Tibial artery (tissue), 4 donors: ENCODE data around the gene TIPARP.
A peak's percentile ranks its signal among the peaks of the same experiment; 100 is the strongest.

Experiments
- DNase-seq, 2 donors: peaks; one replicate each; pipeline ENCODE4 v3.0.0-alpha.2; 2019
- H3K27ac ChIP-seq, 2 donors: fragments of 200-600 bp; sonication (generic) in 1 of 2; 1 replicate in 1 of 2; 2 replicates in 1 of 2; pipeline ENCODE4 v1.5.1; 2018 to 2019; ENCODE audit warnings: mild to moderate bottlenecking in 1 of 2
- H3K27me3 ChIP-seq, 2 donors: fragments of 200-600 bp; sonication (generic) in 1 of 2; one replicate each; pipeline versions ENCODE4 v1.5.1 to v1.6.0; 2016 to 2019
- H3K36me3 ChIP-seq, 3 donors: fragments of 200-600 bp; sonication (generic) in 2 of 3; one replicate each; pipeline ENCODE4 v1.5.1; 2016 to 2019; ENCODE audit warnings: mild to moderate bottlenecking in 2 of 3
- H3K4me1 ChIP-seq, 4 donors: fragments of 200-600 bp; sonication (generic) in 2 of 4; 1 replicate in 3 of 4; 2 replicates in 1 of 4; pipeline ENCODE4 v1.5.1; 2016 to 2019
- H3K4me3 ChIP-seq, 2 donors: fragments of 200-600 bp; sonication (generic) in 1 of 2; 1 replicate in 1 of 2; 2 replicates in 1 of 2; pipeline ENCODE4 v1.5.1; 2018 to 2019; ENCODE audit warnings: mild to moderate bottlenecking in 2 of 2
- H3K9me3 ChIP-seq, 3 donors: fragments of 200-600 bp; sonication (generic) in 1 of 3; one replicate each; pipeline ENCODE4 v1.5.1; 2016 to 2019
- CTCF ChIP-seq, 2 experiments: fragments of 200-600 bp in 1 of 2; fragments of 450-650 bp in 1 of 2; IDR thresholded peaks; one replicate each; pipeline ENCODE4 v1.5.1; 2017 to 2019; ENCODE audit warnings: antibody characterized with exemption in 2 of 2, mild to moderate bottlenecking in 1 of 2, moderate library complexity in 1 of 2
- intact Hi-C: fragments of 100-400 bp; cut with DNase I; formaldehyde crosslinking; loops from one replicate; pipeline ENCODE4 v1.15.0; 2023; ENCODE audit warnings: low total_unique reads

The TIPARP gene

GRCh38 chr3:156674911-156675829, 780 bp downstream of the TIPARP start:
- intact Hi-C loops, result loop anchor here (2.0 to 10.0 kb wide), 5 partner anchors 120 to 520 kb away; partner anchors contain the start of genes LEKR1 and SSR3
- Histone ChIP-seq H3K27ac (peak overlapping the region; percentile 95 to 98), H3K9me3 (no peaks in the 10 kb centered on the region), H3K4me1 (peaks cover 0 to 41% (median 14%) of the 10 kb centered on the region in 4 donors), H3K36me3 (peaks cover 8 to 20% (median 14%) of the 10 kb centered on the region in 3 donors), H3K4me3 (peak overlapping the region; percentile 87 to 95), H3K27me3 (no peaks in the 10 kb centered on the region)
- DNase-seq, result peak; percentile 72 to 81
- TF ChIP-seq CTCF (IDR thresholded peaks at IDR 0.05), result peak; percentile 40 to 45

GRCh38 chr3:156675830-156676767, 1.7 kb downstream of the TIPARP start:
- intact Hi-C loops, result loop anchor here (2.0 to 10.0 kb wide), 5 partner anchors 121 to 521 kb away; partner anchors contain the start of genes LEKR1 and SSR3

GRCh38 chr3:156676768-156677479, 2.5 kb downstream of the TIPARP start:
- no peak for DNase-seq
- peak overlapping the region in 1 of 2 donors; percentile 98 for H3K27ac ChIP-seq
- peaks cover 0 to 58% (median 27%) of the 10 kb centered on the region in 4 donors for H3K4me1 ChIP-seq
- intact Hi-C loops, result loop anchor here (5.0 to 10.0 kb wide), 3 partner anchors 122 to 522 kb away; partner anchors contain the start of genes LEKR1 and SSR3
- no peak for TF ChIP-seq CTCF (IDR thresholded peaks at IDR 0.05)
- H3K27me3 ChIP-seq, result no peaks in the 10 kb centered on the region
- peak overlapping the region; percentile 87 to 95 for H3K4me3 ChIP-seq
- no peaks in the 10 kb centered on the region for H3K9me3 ChIP-seq
- peaks cover 8 to 22% (median 20%) of the 10 kb centered on the region in 3 donors for H3K36me3 ChIP-seq

More at GRCh38 chr3:156675830-156676767, 1.7 kb downstream of the TIPARP start:
- Histone ChIP-seq H3K4me1 (peaks cover 0 to 50% (median 23%) of the 10 kb centered on the region in 4 donors), H3K27ac (peak overlapping the region; percentile 95 to 98), H3K27me3 (no peaks in the 10 kb centered on the region), H3K9me3 (no peaks in the 10 kb centered on the region), H3K4me3 (peak overlapping the region; percentile 87 to 95), H3K36me3 (peaks cover 8 to 22% (median 20%) of the 10 kb centered on the region in 3 donors)
- DNase-seq, result peak; percentile 60 to 66
- no peak for TF ChIP-seq CTCF (IDR thresholded peaks at IDR 0.05)

GRCh38 chr3:156677536-156677935, 3.1 kb downstream of the TIPARP start:
- peaks cover 8 to 22% (median 20%) of the 10 kb centered on the region in 3 donors for H3K36me3 ChIP-seq
- H3K4me1 ChIP-seq, result peaks cover 0 to 65% (median 29%) of the 10 kb centered on the region in 4 donors
- no peak for DNase-seq
- H3K27me3 ChIP-seq, result no peaks in the 10 kb centered on the region
- no peak overlapping the region for H3K27ac ChIP-seq
- no peaks in the 10 kb centered on the region for H3K9me3 ChIP-seq
- peak overlapping the region; percentile 6 to 95 for H3K4me3 ChIP-seq
- intact Hi-C loops, result loop anchor here (5.0 to 10.0 kb wide), 3 partner anchors 123 to 523 kb away; partner anchors contain the start of genes LEKR1 and SSR3
- TF ChIP-seq CTCF (IDR thresholded peaks at IDR 0.05), result no peak
